ENCODE data around the gene RAB12.
A peak's percentile ranks its signal among the peaks of the same experiment; 100 is the strongest.
"Not testable (repeated sequence)": the region's sequence is repeated elsewhere in the genome, so short reads cannot be mapped to it uniquely, and the experiment has no call there.

Gene RAB12

GRCh38 chr18:8608795-8609658, at the start of gene RAB12:
Gene RAB12 (plus strand): TSS chr18:8609437. CDS start chr18:8609440, 3 bp downstream.
- Histone ChIP-seq H3K36me3 (ENCODE audit: control insufficient read depth, insufficient read depth, low read length) (peaks cover 5% of the 10 kb centered on the region), H3K9ac (ENCODE audit: low read depth, low read length) (peak within 1 kb of the TSS; percentile 94), H3K4me3 (ENCODE audit: low read depth, low read length) (peak within 1 kb of the TSS; percentile 88), H3K4me1 (ENCODE audit: control insufficient read depth, insufficient read depth, low read length) (peaks cover 12% of the 10 kb centered on the region), H3K27me3 (ENCODE audit: control insufficient read depth, insufficient read depth, low read length) (no peaks in the 10 kb centered on the region), H3K9me3 (ENCODE audit: control insufficient read depth, insufficient read depth, low read length) (no peaks in the 10 kb centered on the region)

- H3K9me3 ChIP-seq (ENCODE audit: control insufficient read depth, insufficient read depth, low read length), result no peaks in the 10 kb centered on the region
- no peaks in the 10 kb centered on the region for H3K27me3 ChIP-seq (ENCODE audit: control insufficient read depth, insufficient read depth, low read length)
- H3K4me1 ChIP-seq (ENCODE audit: control insufficient read depth, insufficient read depth, low read length), result peaks cover 3% of the 10 kb centered on the region
- no peak overlapping the region for H3K9ac ChIP-seq (ENCODE audit: low read depth, low read length)
- no peak overlapping the region for H3K4me3 ChIP-seq (ENCODE audit: low read depth, low read length)
- no peaks in the 10 kb centered on the region for H3K36me3 ChIP-seq (ENCODE audit: control insufficient read depth, insufficient read depth, low read length)
Measured at GRCh38 chr18:8559612-8560186, 49.5 kb upstream of the RAB12 start.

GRCh38 chr18:8561123-8561910, 47.9 kb upstream of the RAB12 start:
- H3K4me3 ChIP-seq (ENCODE audit: low read depth, low read length), result no peak overlapping the region
- no peaks in the 10 kb centered on the region for H3K36me3 ChIP-seq (ENCODE audit: control insufficient read depth, insufficient read depth, low read length)
- H3K4me1 ChIP-seq (ENCODE audit: control insufficient read depth, insufficient read depth, low read length), result peaks cover 3% of the 10 kb centered on the region
- H3K9ac ChIP-seq (ENCODE audit: low read depth, low read length), result no peak overlapping the region
- H3K27me3 ChIP-seq (ENCODE audit: control insufficient read depth, insufficient read depth, low read length), result no peaks in the 10 kb centered on the region
- no peaks in the 10 kb centered on the region for H3K9me3 ChIP-seq (ENCODE audit: control insufficient read depth, insufficient read depth, low read length)

- H3K36me3 ChIP-seq (ENCODE audit: control insufficient read depth, insufficient read depth, low read length), result no peaks in the 10 kb centered on the region
- no peaks in the 10 kb centered on the region for H3K27me3 ChIP-seq (ENCODE audit: control insufficient read depth, insufficient read depth, low read length)
- no peaks in the 10 kb centered on the region for H3K9me3 ChIP-seq (ENCODE audit: control insufficient read depth, insufficient read depth, low read length)
- peaks cover 3% of the 10 kb centered on the region for H3K4me1 ChIP-seq (ENCODE audit: control insufficient read depth, insufficient read depth, low read length)
- H3K4me3 ChIP-seq (ENCODE audit: low read depth, low read length), result no peak overlapping the region
- H3K9ac ChIP-seq (ENCODE audit: low read depth, low read length), result no peak overlapping the region
Measured at GRCh38 chr18:8562070-8562469, 47.2 kb upstream of the RAB12 start.

- Histone ChIP-seq H3K27me3 (ENCODE audit: control insufficient read depth, insufficient read depth, low read length) (no peaks in the 10 kb centered on the region), H3K9ac (ENCODE audit: low read depth, low read length) (no peak overlapping the region), H3K4me3 (ENCODE audit: low read depth, low read length) (no peak overlapping the region), H3K4me1 (ENCODE audit: control insufficient read depth, insufficient read depth, low read length) (peaks cover 3% of the 10 kb centered on the region), H3K9me3 (ENCODE audit: control insufficient read depth, insufficient read depth, low read length) (no peaks in the 10 kb centered on the region), H3K36me3 (ENCODE audit: control insufficient read depth, insufficient read depth, low read length) (no peaks in the 10 kb centered on the region)
Measured at GRCh38 chr18:8562919-8563318, 46.3 kb upstream of the RAB12 start.

GRCh38 chr18:8571399-8571798, 37.8 kb upstream of the RAB12 start:
- peaks cover 3% of the 10 kb centered on the region for H3K4me1 ChIP-seq (ENCODE audit: control insufficient read depth, insufficient read depth, low read length)
- H3K9ac ChIP-seq (ENCODE audit: low read depth, low read length), result no peak overlapping the region
- H3K36me3 ChIP-seq (ENCODE audit: control insufficient read depth, insufficient read depth, low read length), result no peaks in the 10 kb centered on the region
- H3K4me3 ChIP-seq (ENCODE audit: low read depth, low read length), result no peak overlapping the region
- H3K9me3 ChIP-seq (ENCODE audit: control insufficient read depth, insufficient read depth, low read length), result no peaks in the 10 kb centered on the region
- H3K27me3 ChIP-seq (ENCODE audit: control insufficient read depth, insufficient read depth, low read length), result no peaks in the 10 kb centered on the region

GRCh38 chr18:8573766-8574165, 35.5 kb upstream of the RAB12 start:
- not testable (repeated sequence) for H3K4me1 ChIP-seq (ENCODE audit: control insufficient read depth, insufficient read depth, low read length); H3K9ac ChIP-seq (ENCODE audit: low read depth, low read length); H3K9me3 ChIP-seq (ENCODE audit: control insufficient read depth, insufficient read depth, low read length); H3K27me3 ChIP-seq (ENCODE audit: control insufficient read depth, insufficient read depth, low read length); H3K36me3 ChIP-seq (ENCODE audit: control insufficient read depth, insufficient read depth, low read length); H3K4me3 ChIP-seq (ENCODE audit: low read depth, low read length)

GRCh38 chr18:8584798-8585197, 24.4 kb upstream of the RAB12 start:
- no peak overlapping the region for H3K4me3 ChIP-seq (ENCODE audit: low read depth, low read length)
- H3K9ac ChIP-seq (ENCODE audit: low read depth, low read length), result no peak overlapping the region
- no peaks in the 10 kb centered on the region for H3K9me3 ChIP-seq (ENCODE audit: control insufficient read depth, insufficient read depth, low read length)

GRCh38 chr18:8586941-8587340, 22.3 kb upstream of the RAB12 start:
- Histone ChIP-seq H3K4me3 (ENCODE audit: low read depth, low read length) (no peak overlapping the region), H3K9me3 (ENCODE audit: control insufficient read depth, insufficient read depth, low read length) (no peaks in the 10 kb centered on the region), H3K27me3 (ENCODE audit: control insufficient read depth, insufficient read depth, low read length) (no peaks in the 10 kb centered on the region), H3K36me3 (ENCODE audit: control insufficient read depth, insufficient read depth, low read length) (no peaks in the 10 kb centered on the region), H3K4me1 (ENCODE audit: control insufficient read depth, insufficient read depth, low read length) (no peaks in the 10 kb centered on the region), H3K9ac (ENCODE audit: low read depth, low read length) (no peak overlapping the region)

More at GRCh38 chr18:8584798-8585197, 24.4 kb upstream of the RAB12 start:
- no peaks in the 10 kb centered on the region for H3K36me3 ChIP-seq (ENCODE audit: control insufficient read depth, insufficient read depth, low read length)
- H3K27me3 ChIP-seq (ENCODE audit: control insufficient read depth, insufficient read depth, low read length), result no peaks in the 10 kb centered on the region
- no peaks in the 10 kb centered on the region for H3K4me1 ChIP-seq (ENCODE audit: control insufficient read depth, insufficient read depth, low read length)

GRCh38 chr18:8595445-8595844, 13.8 kb upstream of the RAB12 start:
- H3K9ac ChIP-seq (ENCODE audit: low read depth, low read length), result no peak overlapping the region
- H3K36me3 ChIP-seq (ENCODE audit: control insufficient read depth, insufficient read depth, low read length), result no peaks in the 10 kb centered on the region
- no peaks in the 10 kb centered on the region for H3K4me1 ChIP-seq (ENCODE audit: control insufficient read depth, insufficient read depth, low read length)
- no peaks in the 10 kb centered on the region for H3K27me3 ChIP-seq (ENCODE audit: control insufficient read depth, insufficient read depth, low read length)
- no peak overlapping the region for H3K4me3 ChIP-seq (ENCODE audit: low read depth, low read length)
- H3K9me3 ChIP-seq (ENCODE audit: control insufficient read depth, insufficient read depth, low read length), result no peaks in the 10 kb centered on the region

GRCh38 chr18:8601277-8602032, 7.8 kb upstream of the RAB12 start:
- Histone ChIP-seq H3K4me3 (ENCODE audit: low read depth, low read length) (no peak overlapping the region), H3K36me3 (ENCODE audit: control insufficient read depth, insufficient read depth, low read length) (no peaks in the 10 kb centered on the region), H3K9me3 (ENCODE audit: control insufficient read depth, insufficient read depth, low read length) (no peaks in the 10 kb centered on the region), H3K9ac (ENCODE audit: low read depth, low read length) (no peak overlapping the region), H3K27me3 (ENCODE audit: control insufficient read depth, insufficient read depth, low read length) (no peaks in the 10 kb centered on the region), H3K4me1 (ENCODE audit: control insufficient read depth, insufficient read depth, low read length) (no peaks in the 10 kb centered on the region)
